EL (cell line): ENCODE measurements around the gene APOL1.
A peak's percentile ranks its signal among the peaks of the same experiment; 100 is the strongest.

Experiments used
- DNase-seq: peaks from one replicate; pipeline ENCODE4 v3.0.0-alpha.2; 2016

The APOL1 gene

GRCh38 chr22:36295247-36295646, 42.3 kb downstream of the APOL1 start:
- DNase-seq, result no peak

GRCh38 chr22:36296690-36297089, 43.8 kb downstream of the APOL1 start:
- no peak for DNase-seq

- DNase-seq, result no peak
Measured at GRCh38 chr22:36297568-36297967, 44.6 kb downstream of the APOL1 start.

GRCh38 chr22:36298118-36298517, 45.2 kb downstream of the APOL1 start:
- no peak for DNase-seq

- no peak for DNase-seq
Measured at GRCh38 chr22:36298601-36299000, 45.7 kb downstream of the APOL1 start.

- DNase-seq, result no peak
Measured at GRCh38 chr22:36299295-36299694, 46.4 kb downstream of the APOL1 start.

GRCh38 chr22:36299911-36300310, 47.0 kb downstream of the APOL1 start:
- no peak for DNase-seq

GRCh38 chr22:36300396-36301212, 47.7 kb downstream of the APOL1 start:
- DNase-seq, result no peak

- DNase-seq, result peak; percentile 57
Measured at GRCh38 chr22:36301384-36301828, 48.5 kb downstream of the APOL1 start.

- peak; percentile 71 for DNase-seq
Measured at GRCh38 chr22:36301851-36302250, 48.9 kb downstream of the APOL1 start.

GRCh38 chr22:36302439-36303114, 49.6 kb downstream of the APOL1 start:
- no peak for DNase-seq

GRCh38 chr22:36303115-36303467, 50.2 kb downstream of the APOL1 start:
- DNase-seq, result no peak

GRCh38 chr22:36303874-36304273, 50.9 kb downstream of the APOL1 start:
- no peak for DNase-seq

GRCh38 chr22:36304429-36304828, 51.5 kb downstream of the APOL1 start:
- no peak for DNase-seq

GRCh38 chr22:36305813-36306212, 52.9 kb downstream of the APOL1 start:
- DNase-seq, result no peak

- DNase-seq, result no peak
Measured at GRCh38 chr22:36306227-36306626, 53.3 kb downstream of the APOL1 start.

GRCh38 chr22:36308880-36309279, 55.9 kb downstream of the APOL1 start:
- DNase-seq, result no peak

GRCh38 chr22:36311386-36312085, 58.6 kb downstream of the APOL1 start:
- DNase-seq, result peak; percentile 40

GRCh38 chr22:36315325-36315724, 62.4 kb downstream of the APOL1 start:
- no peak for DNase-seq

- DNase-seq, result no peak
Measured at GRCh38 chr22:36316419-36316818, 63.5 kb downstream of the APOL1 start.
